MG63 (cell line): ENCODE data around the gene OTC. TPM values are rescaled to one million over a fixed set of nuclear protein-coding genes. Genes with fewer than 3 reads are reported as not detected.

Experiments
- DNase-seq: peaks from one replicate; pipeline ENCODE4 v3.0.0-alpha.2; 2020
- H3K27me3 ChIP-seq: fragments of 250-450 bp; sonication (Bioruptor Pico); 2 replicates; pipeline ENCODE4 v1.5.1; 2020; ENCODE audit warnings: mild to moderate bottlenecking, moderate library complexity
- H3K36me3 ChIP-seq: fragments of 250-450 bp; sonication (Bioruptor Pico); 2 replicates; pipeline ENCODE4 v1.5.1; 2020; ENCODE audit warnings: mild to moderate bottlenecking, moderate library complexity
- H3K4me3 ChIP-seq: fragments of 250-450 bp; sonication (Bioruptor Pico); 2 replicates; pipeline ENCODE4 v1.5.1; 2020; ENCODE audit warnings: mild to moderate bottlenecking, moderate library complexity
- H3K9me3 ChIP-seq: fragments of 250-450 bp; sonication (Bioruptor Pico); 2 replicates; pipeline ENCODE4 v1.5.1; 2020; ENCODE audit warnings: mild to moderate bottlenecking, moderate library complexity
- total RNA-seq: library from RNA; depleted of rRNA; stranded (reverse); fragments of >200 nt; shearing (Covaris generic); gene quantifications from 2 replicates; pipeline ENCODE4 v1.2.3, GENCODE V29; 2014; ENCODE audit warnings: low replicate concordance

OTC gene
- total RNA-seq, 1 experiment from 2014 or later = not detected

DNA sequence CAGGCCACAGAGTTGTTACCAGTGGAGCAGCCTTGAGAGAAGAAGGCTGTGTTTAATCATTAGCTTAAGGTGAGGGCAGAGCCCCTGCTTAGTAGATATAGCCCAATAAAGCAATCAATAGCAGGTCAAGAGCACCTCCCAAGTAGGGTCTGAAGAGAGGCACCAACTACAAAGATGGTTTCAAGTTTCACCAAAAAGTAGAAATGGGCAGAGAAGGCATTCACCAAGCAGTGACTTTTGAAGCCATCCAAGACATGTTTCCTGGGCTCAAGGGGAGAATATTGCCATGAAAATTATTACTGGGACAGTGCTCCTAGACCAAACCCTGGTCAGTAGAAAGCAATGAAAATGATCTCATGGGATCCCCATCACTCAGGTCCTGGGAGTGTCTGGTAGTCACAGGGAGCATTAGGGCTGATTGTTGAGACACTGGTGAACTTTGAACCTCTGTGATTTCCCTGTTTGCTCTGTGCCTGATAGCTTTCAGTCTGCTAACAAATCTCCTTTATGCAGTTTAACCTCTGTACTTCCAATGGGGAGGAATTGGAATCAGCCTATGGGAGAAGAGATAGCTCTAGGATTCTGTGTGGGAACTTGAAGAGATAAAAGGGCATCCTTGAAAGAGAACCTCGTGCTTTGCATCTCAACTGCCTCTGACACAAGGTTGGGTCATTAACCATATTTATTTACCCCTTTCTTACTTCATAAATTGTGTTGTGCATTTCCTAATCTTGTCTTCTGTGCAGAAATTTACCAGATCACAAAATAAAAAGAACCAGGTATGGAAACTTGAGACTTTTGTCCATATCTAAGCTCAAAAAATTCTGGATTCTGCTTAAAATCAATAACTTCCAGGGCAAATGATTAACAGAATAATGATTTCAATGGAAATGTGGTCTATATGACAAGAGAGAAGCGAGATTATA lies 9.3 kb upstream of the OTC start:
- Histone ChIP-seq H3K27me3 (no peaks in the 10 kb centered on the region), H3K36me3 (no peaks in the 10 kb centered on the region), H3K4me3 (no peak overlapping the region), H3K9me3 (no peaks in the 10 kb centered on the region)
- no peak for DNase-seq

DNA sequence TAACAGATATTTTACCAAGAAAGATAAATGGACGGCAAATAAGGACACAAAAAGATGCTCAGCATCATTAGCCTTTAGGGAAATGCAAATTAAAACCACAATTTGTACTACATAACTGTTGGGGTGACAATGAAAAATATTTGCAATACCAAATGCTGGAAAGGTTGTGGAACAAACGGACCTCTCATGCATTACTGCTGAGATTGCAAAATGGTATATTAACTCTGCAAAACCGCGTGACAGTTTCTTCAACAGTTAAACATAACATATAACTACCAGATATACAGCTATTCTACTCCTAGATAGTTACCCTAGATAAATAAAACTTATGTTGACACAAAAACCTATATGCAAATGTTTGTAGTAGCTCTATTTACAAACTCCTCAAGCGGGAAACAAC lies 6.3 kb upstream of the OTC start:
- DNase-seq = no peak
- no peaks in the 10 kb centered on the region for H3K9me3 ChIP-seq
- H3K36me3 ChIP-seq = no peaks in the 10 kb centered on the region
- no peak overlapping the region for H3K4me3 ChIP-seq
- no peaks in the 10 kb centered on the region for H3K27me3 ChIP-seq

DNA sequence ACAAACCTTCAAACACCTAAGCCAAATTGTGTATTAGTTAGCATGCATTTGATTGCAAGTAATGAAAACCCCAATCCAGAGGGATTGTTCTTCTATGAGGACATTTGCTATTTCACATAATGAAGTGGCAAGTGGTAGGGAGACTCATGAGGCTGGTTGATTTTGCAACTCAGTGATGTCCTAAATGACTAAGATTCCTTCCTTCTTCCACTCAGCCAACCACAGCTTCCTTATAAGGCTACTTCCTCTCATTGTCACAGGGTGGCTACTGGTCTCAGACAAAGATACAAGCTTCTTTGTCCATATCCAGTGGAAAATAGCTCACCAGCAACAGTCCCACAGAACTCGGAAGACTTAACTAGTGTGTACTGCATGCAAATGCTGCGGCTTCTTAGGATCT lies 5.3 kb upstream of the OTC start:
- Histone ChIP-seq H3K27me3 (no peaks in the 10 kb centered on the region), H3K4me3 (no peak overlapping the region), H3K36me3 (no peaks in the 10 kb centered on the region), H3K9me3 (no peaks in the 10 kb centered on the region)
- DNase-seq = no peak

DNA sequence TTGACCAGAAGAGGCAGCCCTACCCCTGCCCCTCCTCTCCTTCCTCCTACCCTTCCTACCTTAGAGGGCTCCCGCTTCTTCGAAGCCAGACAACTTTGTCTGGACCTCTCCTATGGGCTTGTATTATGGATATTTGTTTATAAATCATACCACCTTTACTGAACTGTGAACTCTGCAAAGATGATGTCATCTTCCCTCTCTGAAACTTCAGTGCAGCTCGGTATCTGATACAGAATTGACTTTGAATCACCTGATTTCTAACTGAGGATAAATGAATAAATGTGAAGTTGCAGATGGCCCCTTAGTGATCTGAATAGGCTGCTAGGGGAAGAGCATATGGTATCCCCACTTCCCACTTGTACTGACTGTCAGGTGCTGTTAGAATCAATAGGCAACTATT lies 1.1 kb upstream of the OTC start:
- Histone ChIP-seq H3K36me3 (no peaks in the 10 kb centered on the region), H3K27me3 (no peaks in the 10 kb centered on the region), H3K4me3 (no peak overlapping the region), H3K9me3 (no peaks in the 10 kb centered on the region)
- no peak for DNase-seq

DNA sequence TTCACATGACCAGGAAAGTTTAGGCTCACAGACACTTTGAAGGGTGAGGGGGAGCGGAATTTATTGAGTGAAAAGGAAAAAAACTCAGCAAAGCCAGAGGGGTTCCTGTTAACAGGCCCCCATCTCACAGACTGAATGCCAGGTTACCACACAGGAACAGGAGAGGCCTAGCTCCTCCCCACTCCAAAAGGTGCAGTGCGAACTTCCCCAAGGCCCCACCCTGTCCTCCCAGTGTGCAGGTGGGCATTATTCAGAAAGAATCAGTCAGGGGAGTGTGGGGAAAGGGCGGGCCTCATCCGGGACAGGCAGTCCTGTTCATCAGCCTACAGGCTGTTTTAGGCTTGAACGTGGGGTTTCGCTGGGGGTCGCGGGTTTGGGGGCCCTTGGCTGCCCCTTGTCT lies 4.0 kb downstream of the OTC start:
- H3K4me3 ChIP-seq = no peak overlapping the region
- H3K27me3 ChIP-seq = no peaks in the 10 kb centered on the region
- no peaks in the 10 kb centered on the region for H3K36me3 ChIP-seq
- no peak for DNase-seq
- H3K9me3 ChIP-seq = no peaks in the 10 kb centered on the region

DNA sequence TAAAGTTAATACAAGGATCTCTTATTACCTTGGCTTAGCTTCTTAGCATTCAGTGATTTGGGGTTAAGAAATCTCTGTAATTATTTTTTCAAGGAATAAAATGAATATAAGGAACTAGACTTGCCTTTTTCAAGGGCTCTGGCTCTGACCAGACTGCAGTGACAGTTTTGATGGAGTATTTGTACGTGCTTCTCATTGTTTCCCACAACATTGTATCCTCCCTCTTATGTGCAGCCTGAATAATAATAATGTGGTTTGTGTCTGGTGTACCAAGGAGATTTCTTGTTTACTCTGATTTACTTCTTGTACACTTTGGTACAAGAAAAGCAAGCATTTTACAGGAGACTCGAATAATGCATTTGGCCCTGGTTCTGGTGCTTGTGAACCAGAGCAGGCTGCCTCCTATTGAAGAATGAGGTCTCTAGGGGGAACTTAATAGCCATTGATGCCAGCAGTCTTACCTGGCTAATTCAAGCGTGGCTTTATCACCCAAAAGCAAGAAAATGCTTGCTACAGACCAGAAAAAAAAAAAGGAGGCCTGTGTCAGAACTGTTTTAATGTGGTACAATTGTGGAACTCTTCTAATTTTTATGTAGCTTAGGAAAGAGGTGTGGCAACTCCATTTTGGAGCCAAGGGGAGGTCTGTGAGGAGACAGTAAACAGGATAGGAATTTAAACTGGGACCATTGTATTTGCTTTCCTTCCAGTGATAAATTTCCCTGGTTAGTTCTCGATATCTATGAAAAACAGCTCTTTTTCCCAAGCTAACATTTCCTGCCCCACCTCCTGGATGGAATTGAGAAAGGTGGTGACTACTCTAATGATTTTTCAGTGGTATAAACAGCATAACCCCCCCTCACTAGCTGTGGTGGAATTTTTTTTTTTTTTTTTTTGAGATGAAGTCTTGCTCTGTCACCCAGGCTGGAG lies 5.6 kb downstream of the OTC start:
- H3K36me3 ChIP-seq = no peaks in the 10 kb centered on the region

DNA sequence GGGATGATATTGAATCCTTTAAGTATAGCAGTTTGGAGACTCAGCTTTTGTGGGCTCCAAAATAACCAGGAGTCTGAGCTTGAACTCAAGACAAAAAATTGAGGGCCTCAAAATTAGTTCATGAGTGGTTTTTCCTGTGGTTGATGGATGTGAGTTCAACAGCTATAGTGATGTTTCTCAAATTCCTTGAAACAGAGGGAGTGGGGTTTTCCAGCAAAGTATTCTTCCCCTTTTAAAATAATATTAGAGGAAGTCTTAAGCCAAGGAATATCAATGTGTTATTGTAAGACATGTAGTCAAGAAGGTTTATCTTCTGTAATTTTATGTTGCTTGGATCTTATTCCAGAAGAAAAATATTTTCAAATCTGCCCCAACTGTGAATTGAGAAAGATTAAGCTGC lies 10.6 kb downstream of the OTC start:
- no peaks in the 10 kb centered on the region for H3K9me3 ChIP-seq
- no peaks in the 10 kb centered on the region for H3K27me3 ChIP-seq
- no peak overlapping the region for H3K4me3 ChIP-seq
- H3K36me3 ChIP-seq = no peaks in the 10 kb centered on the region
- DNase-seq = no peak

More for the DNA sequence above, 5.6 kb downstream of the OTC start:
- H3K4me3 ChIP-seq = no peak overlapping the region
- DNase-seq = no peak
- no peaks in the 10 kb centered on the region for H3K9me3 ChIP-seq
- no peaks in the 10 kb centered on the region for H3K27me3 ChIP-seq

DNA sequence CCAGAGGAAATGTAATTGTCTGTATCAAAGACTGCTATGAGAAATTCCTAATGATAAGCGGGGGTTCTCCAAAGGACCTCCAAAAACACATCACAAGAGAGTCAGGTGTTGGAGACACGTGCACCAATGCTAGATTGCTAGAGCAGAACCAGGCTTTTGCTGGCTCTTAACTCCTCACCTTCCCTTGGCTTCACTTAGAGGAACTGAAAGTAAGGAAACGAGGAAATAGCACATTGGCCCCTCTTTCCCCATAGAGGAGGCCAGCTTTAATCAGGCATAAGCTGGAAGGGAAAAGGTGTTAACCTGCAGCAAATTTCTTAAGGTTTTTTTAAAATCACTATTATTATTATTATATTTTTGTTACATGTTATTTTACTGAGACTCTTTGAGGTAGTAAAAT lies 13.6 kb downstream of the OTC start:
- DNase-seq = no peak
- Histone ChIP-seq H3K9me3 (no peaks in the 10 kb centered on the region), H3K27me3 (no peaks in the 10 kb centered on the region), H3K36me3 (no peaks in the 10 kb centered on the region), H3K4me3 (no peak overlapping the region)

DNA sequence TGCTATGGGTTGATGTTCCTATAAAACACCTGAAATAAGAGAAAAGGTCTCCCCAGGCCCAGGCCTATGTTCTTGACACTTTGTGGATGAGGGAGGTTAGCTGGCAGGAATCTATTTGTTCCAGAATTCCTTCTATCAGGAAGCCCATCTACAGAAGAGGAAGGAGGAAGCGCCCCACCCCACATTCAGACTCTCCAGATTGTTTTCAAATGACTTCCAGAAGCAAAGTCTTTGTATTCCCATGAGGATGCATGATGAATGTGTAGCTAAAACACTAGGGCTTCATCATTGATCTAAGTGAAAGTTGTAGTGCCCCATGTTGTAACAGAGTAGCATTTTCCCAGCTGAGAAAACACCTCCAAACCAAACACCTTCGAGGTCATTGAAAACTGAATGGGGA lies 16.4 kb downstream of the OTC start:
- Histone ChIP-seq H3K27me3 (no peaks in the 10 kb centered on the region), H3K9me3 (no peaks in the 10 kb centered on the region), H3K4me3 (no peak overlapping the region), H3K36me3 (no peaks in the 10 kb centered on the region)
- DNase-seq = no peak

DNA sequence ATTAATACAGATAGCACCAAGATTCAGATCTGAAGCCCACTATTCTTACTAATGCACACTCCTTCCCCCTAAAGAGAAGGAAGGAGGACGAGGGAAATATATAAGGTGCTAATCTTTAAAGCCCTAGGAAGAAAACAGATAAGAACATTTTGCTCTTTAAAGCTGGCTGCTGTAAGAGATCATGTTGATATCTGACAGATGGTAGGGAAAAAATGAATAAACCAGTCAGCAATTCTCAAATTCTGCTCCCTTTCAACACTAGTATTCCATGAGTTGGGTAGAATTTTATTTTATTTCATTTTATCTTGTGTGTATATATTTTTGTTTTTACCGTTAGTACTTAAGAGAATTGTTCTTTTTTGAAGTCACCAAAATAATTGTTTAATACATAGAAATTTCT lies 19.2 kb downstream of the OTC start:
- Histone ChIP-seq H3K9me3 (no peaks in the 10 kb centered on the region), H3K36me3 (no peaks in the 10 kb centered on the region), H3K4me3 (no peak overlapping the region), H3K27me3 (no peaks in the 10 kb centered on the region)
- no peak for DNase-seq

DNA sequence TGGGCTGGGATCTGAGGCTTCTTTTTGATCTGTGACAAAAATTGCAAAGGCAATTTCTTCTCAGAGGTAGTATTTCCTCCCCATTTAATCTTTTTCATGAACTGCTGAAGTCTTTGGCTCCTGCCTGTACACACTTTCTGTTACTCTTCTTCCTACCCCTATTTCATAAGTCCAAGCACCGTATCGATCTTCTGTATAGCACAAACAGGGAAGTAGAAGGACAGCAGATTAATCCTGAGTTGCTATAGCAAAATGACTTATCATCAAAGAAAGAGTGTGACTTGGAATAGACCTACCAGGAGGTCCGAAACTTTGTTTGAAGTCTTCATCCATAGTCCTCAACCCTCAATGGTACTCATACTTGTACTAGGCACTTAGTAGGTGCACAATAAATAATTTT lies 22.0 kb downstream of the OTC start:
- H3K9me3 ChIP-seq = no peaks in the 10 kb centered on the region
- no peak for DNase-seq
- no peaks in the 10 kb centered on the region for H3K27me3 ChIP-seq
- no peaks in the 10 kb centered on the region for H3K36me3 ChIP-seq
- no peak overlapping the region for H3K4me3 ChIP-seq

DNA sequence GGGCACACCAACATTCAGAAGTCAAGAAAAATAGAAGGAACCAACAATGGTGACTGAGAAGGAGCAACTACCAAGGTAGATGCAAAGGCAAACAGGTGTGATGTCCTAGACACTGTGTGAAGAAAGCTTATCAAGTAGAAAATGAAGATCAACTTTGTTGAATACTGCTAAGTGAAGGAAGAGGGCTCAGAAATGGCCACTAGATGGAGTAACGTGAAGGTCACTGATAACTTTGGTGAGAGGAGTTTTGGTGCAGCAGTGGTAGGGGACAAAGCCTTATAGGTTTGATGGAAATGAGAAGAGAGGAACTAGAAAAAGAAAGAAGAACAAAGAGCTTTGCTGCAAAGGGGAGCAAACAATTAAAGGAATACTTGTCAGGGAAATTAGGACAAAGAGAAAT lies 23.5 kb downstream of the OTC start:
- Histone ChIP-seq H3K36me3 (no peaks in the 10 kb centered on the region), H3K27me3 (no peaks in the 10 kb centered on the region), H3K9me3 (no peaks in the 10 kb centered on the region), H3K4me3 (no peak overlapping the region)
- no peak for DNase-seq

DNA sequence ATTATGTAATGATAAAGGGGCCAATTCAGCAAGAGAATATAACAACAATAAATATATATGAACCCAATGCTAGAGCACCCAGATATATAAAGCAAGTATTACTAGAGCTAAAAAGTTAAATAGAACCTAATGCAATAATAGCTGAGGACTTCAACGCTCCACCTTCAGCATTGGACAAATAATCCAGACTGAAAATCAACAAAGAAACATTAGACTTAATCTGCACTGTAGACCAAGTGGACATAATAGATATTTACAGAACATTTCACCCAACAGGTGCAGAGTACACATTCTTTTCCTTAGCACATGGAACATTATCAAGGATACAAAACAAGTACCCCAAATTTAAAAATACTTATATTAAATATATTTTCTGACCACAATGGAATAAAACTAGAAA lies 24.3 kb downstream of the OTC start:
- H3K36me3 ChIP-seq = no peaks in the 10 kb centered on the region
- H3K4me3 ChIP-seq = no peak overlapping the region
- no peak for DNase-seq
- H3K27me3 ChIP-seq = no peaks in the 10 kb centered on the region
- H3K9me3 ChIP-seq = no peaks in the 10 kb centered on the region

DNA sequence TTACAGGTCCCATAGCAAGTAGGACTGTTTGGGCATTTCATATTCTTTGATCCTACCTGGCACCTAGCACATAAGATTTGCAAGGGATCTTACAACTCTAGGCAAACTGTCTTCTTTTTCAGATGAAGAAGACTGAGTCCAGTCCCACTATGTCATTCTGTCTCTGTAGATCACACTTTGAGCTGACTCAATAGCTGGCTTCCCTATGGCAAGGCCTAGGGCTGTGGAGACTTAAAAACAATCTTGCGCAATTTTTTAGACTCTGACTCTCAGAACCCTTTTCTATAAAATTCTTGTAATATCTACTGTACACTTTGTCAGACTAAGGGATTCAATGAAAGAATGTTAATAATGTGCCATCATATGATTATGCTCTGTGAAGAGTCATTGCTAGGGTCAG lies 26.7 kb downstream of the OTC start:
- Histone ChIP-seq H3K4me3 (no peak overlapping the region), H3K9me3 (no peaks in the 10 kb centered on the region), H3K27me3 (no peaks in the 10 kb centered on the region), H3K36me3 (no peaks in the 10 kb centered on the region)
- DNase-seq = no peak

DNA sequence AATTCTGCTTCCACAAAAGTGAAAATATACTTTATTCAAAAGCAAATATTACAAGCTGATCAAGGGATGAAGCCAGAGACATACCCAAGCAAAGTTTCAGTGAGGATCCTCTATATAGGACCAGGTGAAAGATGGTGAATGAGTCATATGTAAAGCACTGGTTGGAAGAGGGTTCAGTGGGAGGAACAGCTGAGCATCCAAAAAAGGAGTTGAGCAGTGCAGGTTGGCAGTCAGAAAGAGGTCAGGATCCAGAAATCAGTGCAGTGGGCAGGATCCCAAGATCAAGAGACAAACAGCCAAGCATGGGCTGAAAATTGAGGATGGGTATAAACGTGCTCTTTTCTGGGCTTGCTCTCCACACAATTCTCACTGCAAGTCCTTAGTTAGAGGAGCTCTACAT lies 30.3 kb downstream of the OTC start:
- Histone ChIP-seq H3K36me3 (no peaks in the 10 kb centered on the region), H3K9me3 (no peaks in the 10 kb centered on the region), H3K4me3 (no peak overlapping the region), H3K27me3 (no peaks in the 10 kb centered on the region)
- no peak for DNase-seq

DNA sequence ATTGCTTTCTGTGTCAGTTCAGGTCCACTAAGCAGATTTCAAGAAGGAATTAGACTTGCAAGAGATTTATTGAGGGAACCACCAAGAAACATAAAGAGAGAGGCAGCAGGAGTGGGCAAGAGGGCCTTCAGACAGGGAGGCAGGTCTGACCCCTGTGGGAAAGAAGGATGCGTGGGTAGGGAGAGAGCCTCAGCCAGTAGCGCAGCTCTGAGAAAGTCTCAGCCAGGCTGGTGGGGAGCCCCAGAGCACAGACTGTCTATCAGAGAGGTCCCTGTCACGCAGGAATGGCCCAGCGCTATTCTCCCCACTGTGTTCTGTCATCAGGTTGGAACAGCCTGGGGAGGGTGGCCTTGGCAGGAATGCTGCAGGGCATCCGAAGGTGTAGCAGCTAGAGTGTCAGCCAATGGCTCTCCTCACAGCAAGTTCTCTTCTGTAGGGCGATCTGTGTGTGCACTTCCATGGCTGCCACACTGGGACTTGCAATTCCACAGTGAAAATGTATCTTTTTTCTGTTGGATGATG lies 48.0 kb downstream of the OTC start:
- no peak for DNase-seq

DNA sequence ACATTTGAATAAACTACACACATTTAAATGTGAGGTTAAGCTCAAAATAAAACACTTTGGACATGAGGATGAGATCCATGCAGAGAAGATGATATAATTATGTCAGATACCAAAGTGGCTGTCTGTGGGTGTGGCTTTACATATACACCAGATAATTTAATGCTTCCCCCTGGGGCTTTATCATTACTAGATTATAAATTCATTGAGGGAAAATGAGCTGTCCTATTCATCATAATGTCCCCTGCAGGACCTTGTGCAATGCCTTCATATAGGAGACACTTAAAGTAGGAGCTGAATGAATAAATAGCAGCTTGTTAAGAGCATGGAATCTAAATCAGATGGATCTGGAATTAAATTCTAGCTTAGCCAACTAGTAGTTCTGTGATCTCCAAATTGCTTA lies 49.7 kb downstream of the OTC start:
- H3K9me3 ChIP-seq = no peaks in the 10 kb centered on the region
- H3K36me3 ChIP-seq = no peaks in the 10 kb centered on the region
- no peaks in the 10 kb centered on the region for H3K27me3 ChIP-seq
- no peak overlapping the region for H3K4me3 ChIP-seq
- no peak for DNase-seq

More for the DNA sequence above, 48.0 kb downstream of the OTC start:
- no peaks in the 10 kb centered on the region for H3K36me3 ChIP-seq
- H3K27me3 ChIP-seq = no peaks in the 10 kb centered on the region
- no peak overlapping the region for H3K4me3 ChIP-seq
- H3K9me3 ChIP-seq = no peaks in the 10 kb centered on the region
